K562 (cell line): ENCODE results near the gene MERTK. TPM values are rescaled to one million over a fixed set of nuclear protein-coding genes. Genes with fewer than 3 reads are reported as not detected.

Experiments used
- BRF2 ChIP-seq: IDR thresholded peaks from 3 replicates; pipeline ENCODE4 v1.6.1; 2011; ENCODE audit warnings: borderline replicate concordance, mild to moderate bottlenecking; ENCODE audit not compliant: insufficient read length, insufficient read depth
- CEBPG ChIP-seq, 3 experiments: fragments of 200-800 bp in 1 of 3; sonication (Bioruptor generic) in 1 of 3; sonication (generic) in 1 of 3; formaldehyde crosslinking in 1 of 3; IDR thresholded peaks in 2 of 3; conservative IDR thresholded peaks in 1 of 3; 2 replicates each; pipeline versions ENCODE4 v1.6.1 to v1.8.0; 2016 to 2022; ENCODE audit warnings: missing compliant biosample characterization in 2 of 3, missing genetic modification characterization in 2 of 3, mild to moderate bottlenecking in 1 of 3, missing genetic modification reagents in 1 of 3
- CGGBP1 ChIP-seq: fragments of 250-450 bp; sonication (Bioruptor Pico); IDR thresholded peaks from 2 replicates; pipeline ENCODE4 v1.9.0; 2021; ENCODE audit warnings: mild to moderate bottlenecking
- EP300 ChIP-seq: IDR thresholded peaks from 2 replicates; pipeline ENCODE4 v1.6.1; 2012; ENCODE audit warnings: low read length, improper control_type of control experiment
- EP400 ChIP-seq: fragments of 450-650 bp; IDR thresholded peaks from 2 replicates; pipeline ENCODE4 v1.6.1; 2017; ENCODE audit warnings: antibody characterized with exemption, mild to moderate bottlenecking, moderate library complexity
- JUND ChIP-seq, 2 experiments: IDR thresholded peaks; 2 replicates in 1 of 2; 3 replicates in 1 of 2; pipeline ENCODE4 v1.6.1; 2011; ENCODE audit warnings: borderline replicate concordance in 2 of 2, low read depth in 2 of 2, low read length in 2 of 2, improper control_type of control experiment in 1 of 2, missing biosample characterization in 1 of 2, missing genetic modification characterization in 1 of 2, missing genetic modification reagents in 1 of 2
- MTA1 ChIP-seq: fragments of 450-650 bp; IDR thresholded peaks from 2 replicates; pipeline ENCODE4 v1.6.1; 2017; ENCODE audit warnings: borderline replicate concordance
- PTBP1 ChIP-seq: fragments of 200-400 bp; formaldehyde crosslinking; IDR thresholded peaks from 2 replicates; pipeline ENCODE4 v1.6.1; 2017; ENCODE audit warnings: low read depth, low read length
- RBBP5 ChIP-seq: fragments of 200-600 bp; sonication (generic); IDR thresholded peaks from 2 replicates; pipeline ENCODE4 v1.6.1; 2012; ENCODE audit warnings: borderline replicate concordance, mild to moderate bottlenecking, low read length, control low read depth, inconsistent platforms; ENCODE audit not compliant: insufficient read depth, poor library complexity, severe bottlenecking
- RBM39 ChIP-seq: fragments of 200-400 bp; formaldehyde crosslinking; optimal IDR thresholded peaks from 2 replicates; pipeline ENCODE3; 2018; ENCODE audit warnings: low read depth, low read length
- RHOXF2B ChIP-seq: fragments of 250-450 bp; sonication (Bioruptor Pico); conservative IDR thresholded peaks from 2 replicates; pipeline ENCODE4 v1.5.1; 2021
- RNF219 ChIP-seq: fragments of 250-450 bp; sonication (Bioruptor Pico); IDR thresholded peaks from 2 replicates; pipeline ENCODE4 v1.5.0; 2022; ENCODE audit warnings: mild to moderate bottlenecking
- TRIM24 ChIP-seq, 2 experiments: fragments of 450-650 bp; IDR thresholded peaks; 2 replicates each; pipeline ENCODE4 v1.6.1; 2016
- ZNF644 ChIP-seq: fragments of 200-800 bp; sonication (Bioruptor generic); IDR thresholded peaks from 2 replicates; pipeline ENCODE4 v1.6.1; 2016; ENCODE audit warnings: low read depth, missing genetic modification characterization, missing compliant biosample characterization
- polyA plus RNA-seq, 8 experiments: library from polyadenylated mRNA; depleted of rRNA in 4 of 8; stranded (reverse) in 5 of 8; unstranded in 3 of 8; fragments of >200 nt; fragmentation: Nextera tagmentation in 2 of 8; fragmentation: Illumina TruSeq in 1 of 8; extraction: Ambion mirVana in 2 of 8; extraction: Trizol in 1 of 8; gene quantifications; 2 replicates each; pipeline versions ENCODE4 v1.2.1 to v1.2.3, GENCODE V29; 2011 to 2014; ENCODE audit warnings: inconsistent platforms in 1 of 8, missing spikeins in 1 of 8
- total RNA-seq, 7 experiments: library from RNA; depleted of rRNA in 6 of 7; stranded (reverse); fragments of >200 nt in 6 of 7; fragmentation: Illumina TruSeq in 2 of 7; extraction: Trizol in 2 of 7; gene quantifications; 2 replicates each; pipeline versions ENCODE4 v1.2.1 to v1.2.3, GENCODE V29; 2011 to 2021; ENCODE audit warnings: low replicate concordance in 1 of 7
- TF ChIP-seq, protein P1 (sequence below), 3 experiments: IDR thresholded peaks in 2 of 3; conservative IDR thresholded peaks in 1 of 3; 2 replicates each; pipeline ENCODE4 v1.5.1; 2011 to 2012; ENCODE audit warnings: low read length in 3 of 3, mild to moderate bottlenecking in 3 of 3, control low read depth in 2 of 3, improper control_type of control experiment in 1 of 3, inconsistent platforms in 1 of 3, low read depth in 1 of 3, mixed read lengths in 1 of 3, moderate library complexity in 1 of 3; ENCODE audit not compliant: insufficient read depth in 2 of 3
- TF ChIP-seq, protein P2 (sequence below), 2 experiments: fragments of 450-650 bp in 1 of 2; sonication (generic) in 1 of 2; formaldehyde crosslinking; conservative IDR thresholded peaks; 2 replicates each; pipeline versions ENCODE4 v1.4.0 to v1.8.1; 2020 to 2022; ENCODE audit warnings: mild to moderate bottlenecking in 1 of 2, missing genetic modification reagents in 1 of 2
- TF ChIP-seq, protein P3 (sequence below): sonication (generic); formaldehyde crosslinking; IDR thresholded peaks from 2 replicates; pipeline ENCODE4 v1.8.0; 2022; ENCODE audit warnings: mild to moderate bottlenecking, missing genetic modification reagents

MERTK gene
- total and polyA plus RNA-seq, 9 of the 15 experiments (the other 6 are each of a cell fraction or from before 2014, with no cell fraction given): 0.23 to 1.6 (median 0.74) TPM

GRCh38 chr2:112055730-112056625 lies 157.6 kb downstream of the MERTK start (continued):
- TF ChIP-seq, protein P1, sequence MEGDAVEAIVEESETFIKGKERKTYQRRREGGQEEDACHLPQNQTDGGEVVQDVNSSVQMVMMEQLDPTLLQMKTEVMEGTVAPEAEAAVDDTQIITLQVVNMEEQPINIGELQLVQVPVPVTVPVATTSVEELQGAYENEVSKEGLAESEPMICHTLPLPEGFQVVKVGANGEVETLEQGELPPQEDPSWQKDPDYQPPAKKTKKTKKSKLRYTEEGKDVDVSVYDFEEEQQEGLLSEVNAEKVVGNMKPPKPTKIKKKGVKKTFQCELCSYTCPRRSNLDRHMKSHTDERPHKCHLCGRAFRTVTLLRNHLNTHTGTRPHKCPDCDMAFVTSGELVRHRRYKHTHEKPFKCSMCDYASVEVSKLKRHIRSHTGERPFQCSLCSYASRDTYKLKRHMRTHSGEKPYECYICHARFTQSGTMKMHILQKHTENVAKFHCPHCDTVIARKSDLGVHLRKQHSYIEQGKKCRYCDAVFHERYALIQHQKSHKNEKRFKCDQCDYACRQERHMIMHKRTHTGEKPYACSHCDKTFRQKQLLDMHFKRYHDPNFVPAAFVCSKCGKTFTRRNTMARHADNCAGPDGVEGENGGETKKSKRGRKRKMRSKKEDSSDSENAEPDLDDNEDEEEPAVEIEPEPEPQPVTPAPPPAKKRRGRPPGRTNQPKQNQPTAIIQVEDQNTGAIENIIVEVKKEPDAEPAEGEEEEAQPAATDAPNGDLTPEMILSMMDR (IDR thresholded peaks at IDR 0.05 in 2 of 3, conservative IDR thresholded peaks at IDR 0.05 in 1 of 3; ENCODE audit: insufficient read depth in 2 of 3, low read depth in 1 of 3, low read length in 3 of 3): no peak
- TF ChIP-seq, protein P2, sequence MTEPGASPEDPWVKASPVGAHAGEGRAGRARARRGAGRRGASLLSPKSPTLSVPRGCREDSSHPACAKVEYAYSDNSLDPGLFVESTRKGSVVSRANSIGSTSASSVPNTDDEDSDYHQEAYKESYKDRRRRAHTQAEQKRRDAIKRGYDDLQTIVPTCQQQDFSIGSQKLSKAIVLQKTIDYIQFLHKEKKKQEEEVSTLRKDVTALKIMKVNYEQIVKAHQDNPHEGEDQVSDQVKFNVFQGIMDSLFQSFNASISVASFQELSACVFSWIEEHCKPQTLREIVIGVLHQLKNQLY (CRISPR knock-in tag; conservative IDR thresholded peaks at IDR 0.05): no peak
- no peak for TF ChIP-seq CGGBP1
- no peak for TF ChIP-seq RHOXF2B (CRISPR knock-in tag)
- TF ChIP-seq, protein P3, sequence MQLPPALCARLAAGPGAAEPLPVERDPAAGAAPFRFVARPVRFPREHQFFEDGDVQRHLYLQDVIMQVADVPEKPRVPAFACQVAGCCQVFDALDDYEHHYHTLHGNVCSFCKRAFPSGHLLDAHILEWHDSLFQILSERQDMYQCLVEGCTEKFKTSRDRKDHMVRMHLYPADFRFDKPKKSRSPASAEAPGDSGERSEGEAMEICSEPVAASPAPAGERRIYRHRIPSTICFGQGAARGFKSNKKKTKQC (CRISPR knock-in tag): peak; percentile 17; the same call in 1 of the 2 replicates
- no peak for TF ChIP-seq RBM39
- TF ChIP-seq RBBP5: peak; percentile 65
- peak; percentile 22; the same call in 1 of the 2 replicates for TF ChIP-seq EP300
- no peak for TF ChIP-seq BRF2
- TF ChIP-seq TRIM24 (IDR thresholded peaks at IDR 0.05): peak in 1 of 2 experiments; percentile 23; a peak in 2 of 4 replicates
- TF ChIP-seq CEBPG (CRISPR knock-in tag; IDR thresholded peaks at IDR 0.05): no peak
- TF ChIP-seq CEBPG (tag; conservative IDR thresholded peaks at IDR 0.05 in 1 of 2, IDR thresholded peaks at IDR 0.05 in 1 of 2): peak in 1 of 2 experiments; percentile 37; a peak in 1 of 4 replicates
- TF ChIP-seq RNF219 (CRISPR knock-in tag): no peak
- no peak for TF ChIP-seq ZNF644 (tag)
- peak; percentile 60; the same call in 1 of the 2 replicates for TF ChIP-seq MTA1
- TF ChIP-seq PTBP1: no peak
- TF ChIP-seq EP400: peak; percentile 54
- peak; percentile 95 for TF ChIP-seq JUND (IDR thresholded peaks at IDR 0.05; ENCODE audit: borderline replicate concordance, low read depth, low read length)
- TF ChIP-seq JUND (tag; IDR thresholded peaks at IDR 0.05; ENCODE audit: borderline replicate concordance, low read depth, low read length): peak; percentile 88; the same call in 2 of the 3 replicates
